ENCODE measurements around the gene JSRP1. TPM values are rescaled to one million over a fixed set of nuclear protein-coding genes. Genes with fewer than 3 reads are reported as not detected.
A peak's percentile ranks its signal among the peaks of the same experiment; 100 is the strongest.

The JSRP1 gene
- total and polyA plus RNA-seq, 10 of the 15 experiments (the other 5 are each of a cell fraction or from before 2014, with no cell fraction given): 0.41 to 0.91 (median 0.49) TPM; not detected in 7

- Histone ChIP-seq H3K9ac (ENCODE audit: control insufficient read depth, insufficient read depth, low read length) (no peak overlapping the region; the same call in 1 of the 2 replicates), H3K79me2 (ENCODE audit: control insufficient read depth, insufficient read depth, low read length) (peaks cover 46% of the 10 kb centered on the region), H2AFZ (ENCODE audit: control insufficient read depth, low read depth, low read length) (peak overlapping the region; percentile 81; the same call in 1 of the 2 replicates), H3K4me3 (peak overlapping the region; percentile 81; the same call in 1 of the 2 replicates), H3K27ac (ENCODE audit: control insufficient read depth, insufficient read depth) (no peak overlapping the region), H3K27me3 (replicated peaks in 1 of 2; ENCODE audit: control insufficient read depth in 2 of 2, insufficient read depth in 2 of 2, low read length in 1 of 2) (no peaks in the 10 kb centered on the region), H3K9me3 (replicated peaks; ENCODE audit: control insufficient read depth, insufficient read depth, low read length) (no peaks in the 10 kb centered on the region), H3K36me3 (ENCODE audit: control insufficient read depth in 2 of 2, insufficient read depth in 2 of 2, low read length in 1 of 2) (peaks cover 0 to 12% of the 10 kb centered on the region in 2 experiments; a peak in 3 of 4 replicates), H3K4me1 (ENCODE audit: control insufficient read depth, insufficient read depth, low read length) (peaks cover 14% of the 10 kb centered on the region), H3K4me2 (ENCODE audit: control insufficient read depth, insufficient read depth) (peak overlapping the region; percentile 44; the same call in 1 of the 2 replicates), H4K20me1 (ENCODE audit: control insufficient read depth, insufficient read depth) (peaks cover 8% of the 10 kb centered on the region; the same call in 1 of the 2 replicates)
- in situ Hi-C loops (cut with MboI) (no loop called here), intact Hi-C loops (cut with micrococcal nuclease; ENCODE audit: unreplicated experiment) (loop anchor here (5.0 to 10.0 kb wide), 2 partner anchors 101 to 174 kb away; partner anchors contain the start of genes IZUMO4 and MOB3A)
- no peak for DNase-seq (ENCODE audit: low read depth, low spot score)
- SMC1A ChIA-PET (ENCODE audit: uncharacterized antibody, unreplicated experiment): no interaction called here
- no peak for FAIRE-seq
- WGBS (ENCODE audit: insufficient coverage, insufficient replicate concordance, low lambda C conversion rate, missing lambda C conversion rate): 49% methylated on average over 4 of the region's 4 CpGs
- CTCF ChIA-PET: no interaction called here
- no peak for ATAC-seq
- POLR2A ChIA-PET: interaction anchor here (1.0 kb wide), 1 partner anchor 13 kb away, joined by 3 read pairs; no protein-coding TSS in a partner anchor
- no TSS peak for BruUV-seq (replicated peaks)
- RAD21 ChIA-PET (ENCODE audit: unreplicated experiment): no interaction called here
- TF ChIP-seq ZNF622 (IDR thresholded peaks at IDR 0.05): no peak
- no peak for TF ChIP-seq MEF2A (IDR thresholded peaks at IDR 0.05; ENCODE audit: insufficient read depth, low read depth, low read length)
- no peak for TF ChIP-seq TCF3 (IDR thresholded peaks at IDR 0.05; ENCODE audit: borderline replicate concordance, insufficient read depth, low read depth, low read length)
- TF ChIP-seq GABPA (IDR thresholded peaks at IDR 0.05; ENCODE audit: low read depth): no peak
- TF ChIP-seq MTA2 (IDR thresholded peaks at IDR 0.05; ENCODE audit: low read depth): no peak
- no peak for TF ChIP-seq MEF2B (IDR thresholded peaks at IDR 0.05; ENCODE audit: partially characterized antibody, poor library complexity, severe bottlenecking)
- no peak for TF ChIP-seq EZH2 (IDR thresholded peaks at IDR 0.05; ENCODE audit: borderline replicate concordance, control insufficient read depth, low read depth, low read length)
- TF ChIP-seq CBFB (IDR thresholded peaks at IDR 0.05; ENCODE audit: low read depth): no peak
- no peak for TF ChIP-seq EP300 (IDR thresholded peaks at IDR 0.05; ENCODE audit: borderline replicate concordance in 1 of 2, control insufficient read depth in 1 of 2, low read depth in 2 of 2, low read length in 2 of 2)
- TF ChIP-seq KAT2A (conservative IDR thresholded peaks at IDR 0.05; ENCODE audit: control insufficient read depth, low read depth, low read length): no peak
- TF ChIP-seq, protein P1, sequence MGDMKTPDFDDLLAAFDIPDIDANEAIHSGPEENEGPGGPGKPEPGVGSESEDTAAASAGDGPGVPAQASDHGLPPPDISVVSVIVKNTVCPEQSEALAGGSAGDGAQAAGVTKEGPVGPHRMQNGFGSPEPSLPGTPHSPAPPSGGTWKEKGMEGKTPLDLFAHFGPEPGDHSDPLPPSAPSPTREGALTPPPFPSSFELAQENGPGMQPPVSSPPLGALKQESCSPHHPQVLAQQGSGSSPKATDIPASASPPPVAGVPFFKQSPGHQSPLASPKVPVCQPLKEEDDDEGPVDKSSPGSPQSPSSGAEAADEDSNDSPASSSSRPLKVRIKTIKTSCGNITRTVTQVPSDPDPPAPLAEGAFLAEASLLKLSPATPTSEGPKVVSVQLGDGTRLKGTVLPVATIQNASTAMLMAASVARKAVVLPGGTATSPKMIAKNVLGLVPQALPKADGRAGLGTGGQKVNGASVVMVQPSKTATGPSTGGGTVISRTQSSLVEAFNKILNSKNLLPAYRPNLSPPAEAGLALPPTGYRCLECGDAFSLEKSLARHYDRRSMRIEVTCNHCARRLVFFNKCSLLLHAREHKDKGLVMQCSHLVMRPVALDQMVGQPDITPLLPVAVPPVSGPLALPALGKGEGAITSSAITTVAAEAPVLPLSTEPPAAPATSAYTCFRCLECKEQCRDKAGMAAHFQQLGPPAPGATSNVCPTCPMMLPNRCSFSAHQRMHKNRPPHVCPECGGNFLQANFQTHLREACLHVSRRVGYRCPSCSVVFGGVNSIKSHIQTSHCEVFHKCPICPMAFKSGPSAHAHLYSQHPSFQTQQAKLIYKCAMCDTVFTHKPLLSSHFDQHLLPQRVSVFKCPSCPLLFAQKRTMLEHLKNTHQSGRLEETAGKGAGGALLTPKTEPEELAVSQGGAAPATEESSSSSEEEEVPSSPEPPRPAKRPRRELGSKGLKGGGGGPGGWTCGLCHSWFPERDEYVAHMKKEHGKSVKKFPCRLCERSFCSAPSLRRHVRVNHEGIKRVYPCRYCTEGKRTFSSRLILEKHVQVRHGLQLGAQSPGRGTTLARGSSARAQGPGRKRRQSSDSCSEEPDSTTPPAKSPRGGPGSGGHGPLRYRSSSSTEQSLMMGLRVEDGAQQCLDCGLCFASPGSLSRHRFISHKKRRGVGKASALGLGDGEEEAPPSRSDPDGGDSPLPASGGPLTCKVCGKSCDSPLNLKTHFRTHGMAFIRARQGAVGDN (IDR thresholded peaks at IDR 0.05): no peak
- TF ChIP-seq HDAC6 (IDR thresholded peaks at IDR 0.05; ENCODE audit: unreplicated experiment): no peak
- no peak for TF ChIP-seq ZNF274 (IDR thresholded peaks at IDR 0.05; ENCODE audit: insufficient read depth, insufficient read length)
- no peak for TF ChIP-seq IRF4 (IDR thresholded peaks at IDR 0.05; ENCODE audit: low read depth, low read length)
- no peak for TF ChIP-seq POLR2AphosphoS2 (IDR thresholded peaks at IDR 0.05; ENCODE audit: low read depth, low read length)
- TF ChIP-seq ZNF24 (IDR thresholded peaks at IDR 0.05): no peak
Measured at GRCh38 chr19:2268480-2268830, 12.2 kb upstream of the JSRP1 start.

All from GM12878 (cell line).